Coronary artery (tissue), 2 donors: Measurements from ENCODE around the gene RAP1A.

Experiments used
- DNase-seq: peaks from one replicate; pipeline ENCODE4 v3.0.0-alpha.2; 2017; ENCODE audit warnings: low spot score
- H3K27ac ChIP-seq, 2 donors: fragments of 200-600 bp; sonication (generic); one replicate each; pipeline ENCODE4 v1.5.1; 2016 to 2019
- H3K4me3 ChIP-seq: fragments of 200-600 bp; sonication (generic); 2 replicates; pipeline ENCODE4 v1.5.1; 2016; ENCODE audit warnings: mild to moderate bottlenecking, moderate library complexity
- TF ChIP-seq, protein P1 (sequence below): fragments of 200-600 bp; sonication (generic); IDR thresholded peaks from one replicate; pipeline ENCODE4 v1.5.1; 2019; ENCODE audit warnings: antibody characterized with exemption

Gene RAP1A

DNA sequence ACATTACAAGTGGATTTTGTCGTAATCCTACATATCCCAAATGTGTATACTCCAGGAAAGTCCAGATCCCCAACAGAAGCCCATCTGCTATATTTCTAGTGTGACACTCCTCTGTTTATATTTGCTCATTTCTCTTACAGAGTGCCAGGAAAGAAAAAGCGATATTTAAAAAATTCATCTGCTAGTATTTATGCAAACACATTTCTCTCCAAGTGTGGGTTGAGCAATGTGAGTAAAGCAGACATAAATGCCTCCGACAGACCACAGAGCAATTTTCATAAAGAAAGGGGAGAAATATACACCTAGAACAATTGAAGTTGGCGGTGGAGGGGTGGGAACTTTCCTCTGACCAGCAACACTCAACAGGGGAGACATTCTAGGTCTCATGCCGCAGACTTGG, 22.2 kb upstream of the RAP1A start:
- H3K4me3 ChIP-seq: no peak overlapping the region
- DNase-seq: no peak
- no peak overlapping the region for H3K27ac ChIP-seq
- TF ChIP-seq, protein P1, sequence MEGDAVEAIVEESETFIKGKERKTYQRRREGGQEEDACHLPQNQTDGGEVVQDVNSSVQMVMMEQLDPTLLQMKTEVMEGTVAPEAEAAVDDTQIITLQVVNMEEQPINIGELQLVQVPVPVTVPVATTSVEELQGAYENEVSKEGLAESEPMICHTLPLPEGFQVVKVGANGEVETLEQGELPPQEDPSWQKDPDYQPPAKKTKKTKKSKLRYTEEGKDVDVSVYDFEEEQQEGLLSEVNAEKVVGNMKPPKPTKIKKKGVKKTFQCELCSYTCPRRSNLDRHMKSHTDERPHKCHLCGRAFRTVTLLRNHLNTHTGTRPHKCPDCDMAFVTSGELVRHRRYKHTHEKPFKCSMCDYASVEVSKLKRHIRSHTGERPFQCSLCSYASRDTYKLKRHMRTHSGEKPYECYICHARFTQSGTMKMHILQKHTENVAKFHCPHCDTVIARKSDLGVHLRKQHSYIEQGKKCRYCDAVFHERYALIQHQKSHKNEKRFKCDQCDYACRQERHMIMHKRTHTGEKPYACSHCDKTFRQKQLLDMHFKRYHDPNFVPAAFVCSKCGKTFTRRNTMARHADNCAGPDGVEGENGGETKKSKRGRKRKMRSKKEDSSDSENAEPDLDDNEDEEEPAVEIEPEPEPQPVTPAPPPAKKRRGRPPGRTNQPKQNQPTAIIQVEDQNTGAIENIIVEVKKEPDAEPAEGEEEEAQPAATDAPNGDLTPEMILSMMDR: no peak

- H3K4me3 ChIP-seq: no peak overlapping the region
- no peak overlapping the region for H3K27ac ChIP-seq
- TF ChIP-seq, protein P1: no peak
- no peak for DNase-seq
Observed at GRCh38 chr1:111598544-111598943, 21.0 kb upstream of the RAP1A start.

DNA sequence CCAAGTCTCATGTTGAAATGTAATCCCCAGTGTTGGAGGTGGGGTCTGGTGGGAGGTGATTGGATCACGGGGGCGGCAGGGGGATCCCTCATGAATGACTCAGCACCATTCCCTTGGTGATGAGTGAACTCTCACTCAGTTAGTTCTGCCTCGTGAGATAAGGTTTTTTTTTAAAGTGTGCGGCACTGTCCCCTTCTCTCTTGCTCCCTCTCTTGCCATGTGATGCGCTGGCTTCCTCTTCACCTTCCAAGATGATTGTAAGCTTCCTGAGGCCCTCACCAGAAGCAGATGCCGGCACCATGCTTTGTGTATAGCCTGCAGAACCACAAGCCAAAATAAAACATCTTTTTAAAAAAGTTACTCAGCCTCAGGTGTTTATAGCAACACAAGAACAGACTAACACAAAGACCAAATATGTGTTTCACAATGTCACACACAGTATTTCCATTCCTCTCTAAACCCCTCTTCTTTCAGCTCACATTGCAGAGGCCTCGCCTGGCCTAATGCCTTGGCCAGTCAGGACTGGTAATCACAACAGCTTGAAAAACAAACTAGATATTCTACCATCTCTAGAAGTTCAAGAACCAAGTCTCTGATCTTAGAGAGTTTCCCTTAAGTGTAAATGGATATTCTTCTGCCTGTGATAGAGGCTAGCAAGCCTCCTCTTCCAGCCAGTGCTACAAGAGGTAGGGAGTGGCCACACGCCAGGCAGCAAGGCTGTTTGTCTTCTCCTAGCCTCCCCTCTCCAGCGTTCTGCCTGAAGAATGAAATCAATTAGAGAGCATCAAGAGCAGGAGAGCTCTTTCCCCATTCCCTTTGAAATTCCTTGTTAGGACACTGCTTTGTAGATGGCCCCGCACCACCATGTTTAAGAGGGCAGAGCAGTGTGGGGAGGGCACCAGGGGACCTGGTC, 19.6 kb upstream of the RAP1A start:
- TF ChIP-seq, protein P1: no peak
- H3K27ac ChIP-seq: no peak overlapping the region

DNA sequence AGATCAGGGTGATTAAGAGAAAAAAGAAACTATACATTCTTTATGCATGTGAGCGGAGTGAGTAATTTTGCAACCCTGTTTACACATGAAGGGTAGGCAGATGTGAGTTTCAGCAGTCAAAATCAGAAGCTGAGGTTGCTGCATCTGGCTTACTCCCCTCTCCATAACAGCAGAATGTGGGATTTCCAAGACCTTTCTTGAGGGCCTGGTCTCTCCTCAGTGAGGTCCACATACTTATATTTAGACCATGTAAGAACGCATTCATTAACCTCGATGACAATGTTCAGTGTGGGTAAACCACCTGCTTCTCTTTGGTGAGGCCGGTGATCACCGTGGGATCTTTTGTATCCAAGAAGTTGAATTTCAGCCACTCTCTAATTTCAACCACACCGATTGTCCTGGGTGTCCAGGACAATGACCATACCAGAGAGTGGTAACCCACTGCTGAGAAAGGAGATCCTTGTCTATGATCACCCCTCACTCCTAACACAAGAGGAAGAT, 18.7 kb upstream of the RAP1A start:
- no peak for DNase-seq
- Histone ChIP-seq H3K4me3 (no peak overlapping the region), H3K27ac (no peak overlapping the region)
- TF ChIP-seq, protein P1: no peak

More for the DNA sequence above, 19.6 kb upstream of the RAP1A start:
- H3K4me3 ChIP-seq: no peak overlapping the region
- no peak for DNase-seq

DNA sequence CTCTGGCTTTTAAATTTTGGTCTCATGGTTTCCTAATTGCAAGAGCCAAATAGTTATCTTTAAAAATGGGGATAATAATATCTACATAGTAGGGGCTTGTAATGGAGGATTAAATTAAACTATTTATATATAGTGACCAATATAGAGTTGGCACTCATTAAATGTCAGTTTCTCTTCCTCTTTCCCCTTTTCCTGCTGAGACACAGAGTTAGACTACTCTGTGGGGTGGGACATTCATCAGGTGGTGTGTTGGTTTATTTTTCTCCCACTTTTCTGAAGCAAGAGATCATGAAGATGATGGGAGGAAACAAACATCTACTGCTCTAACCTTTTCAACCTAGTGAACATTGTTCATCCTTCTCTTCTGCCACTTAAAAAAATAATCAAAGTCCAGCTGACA, 17.3 kb upstream of the RAP1A start:
- TF ChIP-seq, protein P1: no peak
- Histone ChIP-seq H3K4me3 (no peak overlapping the region), H3K27ac (no peak overlapping the region)

GRCh38 chr1:111602974-111603373, 16.6 kb upstream of the RAP1A start:
- Histone ChIP-seq H3K27ac (no peak overlapping the region), H3K4me3 (no peak overlapping the region)
- TF ChIP-seq, protein P1: no peak
- no peak for DNase-seq

More for the DNA sequence above, 17.3 kb upstream of the RAP1A start:
- DNase-seq: no peak

GRCh38 chr1:111603979-111604378, 15.6 kb upstream of the RAP1A start:
- TF ChIP-seq, protein P1: no peak
- Histone ChIP-seq H3K27ac (no peak overlapping the region), H3K4me3 (no peak overlapping the region)
- no peak for DNase-seq
